Measurements from ENCODE around the gene EPB41L4A.
"Not testable (repeated sequence)": the region's sequence is repeated elsewhere in the genome, so short reads cannot be mapped to it uniquely, and the experiment has no call there.

The EPB41L4A gene

DNA sequence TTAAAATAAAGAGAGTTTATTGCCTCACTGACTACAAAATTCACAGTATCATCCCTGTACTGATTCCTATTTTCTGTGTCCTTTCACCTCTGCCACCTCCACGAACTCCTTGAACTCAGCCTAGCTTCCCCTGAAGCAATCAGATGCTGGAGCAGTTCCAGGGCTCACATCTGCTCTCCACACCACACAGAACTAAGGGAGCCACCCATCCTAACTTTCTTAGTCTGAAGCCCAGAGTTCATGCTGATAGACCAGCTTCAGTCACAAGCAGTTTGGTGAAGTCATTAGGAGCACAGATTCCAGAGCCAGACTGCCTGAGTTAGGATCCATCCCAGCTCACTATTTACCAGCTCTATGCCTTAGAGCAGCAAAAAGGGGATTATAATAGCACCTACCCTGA, 15.6 kb upstream of the EPB41L4A start:
- no peak overlapping the region for H3K27ac ChIP-seq
- TF ChIP-seq, protein P1, sequence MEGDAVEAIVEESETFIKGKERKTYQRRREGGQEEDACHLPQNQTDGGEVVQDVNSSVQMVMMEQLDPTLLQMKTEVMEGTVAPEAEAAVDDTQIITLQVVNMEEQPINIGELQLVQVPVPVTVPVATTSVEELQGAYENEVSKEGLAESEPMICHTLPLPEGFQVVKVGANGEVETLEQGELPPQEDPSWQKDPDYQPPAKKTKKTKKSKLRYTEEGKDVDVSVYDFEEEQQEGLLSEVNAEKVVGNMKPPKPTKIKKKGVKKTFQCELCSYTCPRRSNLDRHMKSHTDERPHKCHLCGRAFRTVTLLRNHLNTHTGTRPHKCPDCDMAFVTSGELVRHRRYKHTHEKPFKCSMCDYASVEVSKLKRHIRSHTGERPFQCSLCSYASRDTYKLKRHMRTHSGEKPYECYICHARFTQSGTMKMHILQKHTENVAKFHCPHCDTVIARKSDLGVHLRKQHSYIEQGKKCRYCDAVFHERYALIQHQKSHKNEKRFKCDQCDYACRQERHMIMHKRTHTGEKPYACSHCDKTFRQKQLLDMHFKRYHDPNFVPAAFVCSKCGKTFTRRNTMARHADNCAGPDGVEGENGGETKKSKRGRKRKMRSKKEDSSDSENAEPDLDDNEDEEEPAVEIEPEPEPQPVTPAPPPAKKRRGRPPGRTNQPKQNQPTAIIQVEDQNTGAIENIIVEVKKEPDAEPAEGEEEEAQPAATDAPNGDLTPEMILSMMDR (conservative IDR thresholded peaks at IDR 0.05) = no peak

DNA sequence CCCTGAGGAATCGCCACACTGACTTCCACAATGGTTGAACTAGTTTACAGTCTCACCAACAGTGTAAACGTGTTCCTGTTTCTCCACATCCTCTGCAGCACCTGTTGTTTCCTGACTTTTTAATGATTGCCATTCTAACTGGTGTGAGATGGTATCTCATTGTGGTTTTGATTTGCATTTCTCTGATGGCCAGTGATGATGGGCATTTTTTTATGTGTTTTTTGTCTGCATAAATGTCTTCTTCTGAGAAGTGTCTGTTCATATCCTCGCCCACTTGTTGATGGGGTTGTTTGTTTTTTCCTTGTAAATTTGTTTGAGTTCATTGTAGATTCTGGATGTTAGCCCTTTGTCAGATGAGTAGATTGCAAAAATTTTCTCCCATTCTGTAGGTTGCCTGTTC, 7.1 kb upstream of the EPB41L4A start:
- H3K27ac ChIP-seq = not testable (repeated sequence)

DNA sequence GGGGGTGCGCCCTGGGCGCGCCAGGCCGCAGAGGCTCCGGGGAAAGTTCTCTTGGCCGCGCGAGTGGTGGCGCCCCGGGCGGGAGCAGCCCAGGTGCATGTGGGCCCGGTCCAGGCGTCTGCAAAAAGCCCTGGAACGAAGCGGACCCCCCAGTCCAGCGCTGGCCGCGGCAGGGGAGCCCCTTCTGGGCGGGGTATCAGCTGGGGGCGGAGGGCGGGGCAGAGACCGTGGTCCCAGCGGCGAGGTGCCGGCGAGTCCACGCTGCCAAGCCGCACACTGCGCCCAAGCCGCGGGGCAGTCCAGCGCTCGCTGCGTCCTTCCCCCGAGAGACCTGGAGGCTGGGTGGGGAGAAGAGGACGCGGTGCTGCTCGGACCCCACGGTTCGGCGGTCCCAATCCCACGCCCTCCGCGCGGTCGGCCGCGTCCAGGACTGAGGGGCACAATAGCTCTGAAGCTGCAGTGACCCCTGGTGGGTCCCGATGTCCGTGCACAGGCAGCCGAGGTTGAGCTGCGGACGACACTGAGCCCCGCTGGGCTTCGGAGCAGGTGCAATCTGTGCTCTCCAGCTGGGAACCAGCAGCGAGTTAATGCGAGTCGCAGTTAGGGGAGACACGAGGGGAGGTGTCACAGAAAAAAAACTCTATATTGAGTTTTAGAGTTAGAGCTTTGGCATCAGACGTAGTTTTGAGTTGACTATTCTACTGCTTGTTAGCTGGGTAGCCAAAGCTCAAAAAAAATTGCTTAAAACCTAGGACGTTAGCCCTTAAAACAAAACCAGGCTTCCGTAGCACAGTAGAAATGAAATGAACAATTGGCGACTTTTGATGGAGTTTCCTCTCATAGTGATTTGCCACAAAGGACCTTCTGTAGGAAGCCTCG, 1.1 kb upstream of the EPB41L4A start:
- H3K27ac ChIP-seq = peak overlapping the region; percentile 61
- TF ChIP-seq, protein P1 (conservative IDR thresholded peaks at IDR 0.05) = peak; percentile 97

DNA sequence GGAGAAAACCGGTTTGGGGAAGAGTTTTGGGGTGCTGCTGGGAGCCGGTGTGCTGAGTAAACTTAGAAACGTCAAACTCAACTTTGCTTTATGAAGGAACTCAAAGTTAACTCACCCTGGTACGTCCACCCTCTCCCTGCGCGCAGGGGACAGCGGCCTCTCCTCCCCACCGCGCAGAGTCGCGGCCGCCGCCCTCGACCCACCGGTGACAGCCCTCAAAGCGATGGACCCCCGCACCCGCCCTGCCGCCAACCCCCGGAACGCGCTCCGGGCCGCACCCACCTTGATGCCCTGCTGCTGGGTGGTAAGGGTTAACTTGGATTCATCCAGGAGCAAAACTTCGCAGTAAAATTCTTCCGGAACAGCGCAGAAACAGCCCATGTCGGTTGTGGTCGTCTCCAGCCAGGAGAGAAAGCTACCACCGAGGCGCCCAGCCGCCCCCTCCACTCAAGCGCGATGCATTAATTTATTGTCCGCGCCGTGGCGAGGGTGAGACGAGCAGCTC, 366 bp downstream of the EPB41L4A start:
- TF ChIP-seq, protein P1 (conservative IDR thresholded peaks at IDR 0.05) = no peak
- peak overlapping the region; percentile 61 for H3K27ac ChIP-seq

DNA sequence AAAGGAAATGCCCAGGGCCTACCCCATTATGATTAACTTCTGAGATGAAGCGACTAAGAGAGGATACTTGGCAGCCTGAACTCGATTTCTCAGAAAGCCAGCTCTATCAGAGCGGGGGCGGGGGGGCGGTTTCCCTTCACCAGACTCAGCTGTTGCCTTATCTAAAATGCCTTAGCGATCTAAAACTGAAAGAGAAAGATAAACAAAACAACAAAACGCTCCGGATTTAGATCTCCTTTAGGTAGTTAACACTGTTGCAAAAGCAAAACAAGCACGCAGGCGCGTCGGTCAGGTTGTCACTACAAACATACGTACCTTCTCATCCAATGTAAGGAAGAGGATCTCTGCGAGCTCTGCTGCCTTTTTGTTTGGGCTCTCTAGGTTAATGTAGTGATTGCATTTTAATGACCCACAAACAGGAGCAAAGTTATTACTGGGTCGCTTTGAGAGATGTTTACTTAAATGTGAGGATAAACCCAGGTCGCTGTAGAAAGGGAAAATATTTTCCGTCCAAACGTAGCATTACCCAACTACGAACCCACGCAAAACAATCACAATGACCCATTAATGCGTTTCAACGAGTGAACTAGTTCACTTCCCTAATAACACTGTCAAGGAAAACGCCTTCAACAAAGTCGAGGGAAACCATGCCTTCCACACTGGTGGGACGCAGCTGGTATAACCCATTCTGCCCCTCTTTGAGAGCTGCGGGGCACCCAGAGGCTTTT, 982 bp downstream of the EPB41L4A start:
- peak overlapping the region; percentile 61 for H3K27ac ChIP-seq
- TF ChIP-seq, protein P1 (conservative IDR thresholded peaks at IDR 0.05) = no peak

DNA sequence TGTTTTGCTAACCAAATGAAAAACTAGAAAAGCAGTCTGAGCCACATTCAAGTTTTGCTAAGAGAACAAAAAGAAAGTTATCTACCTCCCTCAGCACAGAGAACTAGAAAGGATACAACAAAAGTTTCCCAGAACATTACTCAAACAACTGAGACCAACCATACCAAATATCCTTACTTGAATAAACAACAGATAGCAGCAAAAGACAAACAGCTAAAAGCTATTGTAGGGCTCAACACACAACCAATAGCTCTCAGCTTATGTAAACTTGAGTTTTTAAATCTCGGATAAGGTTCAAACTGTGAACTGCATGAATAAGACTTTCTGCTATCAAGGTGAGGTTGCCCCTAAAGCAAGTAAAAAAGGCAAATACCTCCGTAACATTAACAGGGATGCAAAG, 3.5 kb downstream of the EPB41L4A start:
- TF ChIP-seq, protein P1 (conservative IDR thresholded peaks at IDR 0.05) = no peak
- H3K27ac ChIP-seq = no peak overlapping the region

DNA sequence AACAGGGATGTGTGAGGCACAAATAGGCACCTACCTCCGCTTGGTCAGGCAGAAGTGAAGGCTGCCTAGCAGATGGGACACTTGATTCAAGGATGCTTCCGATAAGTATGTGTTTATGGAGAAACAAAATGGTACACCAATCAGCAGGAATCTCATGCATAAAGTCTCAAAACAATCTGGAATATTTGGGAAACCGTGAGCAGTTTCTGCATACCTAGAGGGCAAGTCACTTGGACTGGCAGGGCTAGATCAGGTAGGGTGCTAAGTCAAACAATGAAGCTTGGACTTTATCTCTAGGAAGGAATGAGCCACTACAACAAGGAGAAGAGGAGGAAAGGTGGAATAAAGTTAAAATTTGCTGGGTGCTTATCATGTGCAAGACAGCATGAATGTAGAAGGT, 5.5 kb downstream of the EPB41L4A start:
- TF ChIP-seq, protein P1 (conservative IDR thresholded peaks at IDR 0.05) = no peak
- peak overlapping the region; percentile 76 for H3K27ac ChIP-seq

All from VCaP (cell line).